ENCODE measurements around the gene KRT17. TPM values are rescaled to one million over a fixed set of nuclear protein-coding genes. Genes with fewer than 3 reads are reported as not detected.

KRT17 gene
- total and polyA plus RNA-seq, 2 of the 4 experiments (the other 2 are of a cell fraction): 2.5 to 4.6 TPM

- Histone ChIP-seq H2AK5ac (ENCODE audit: low read depth, low read length) (no peak overlapping the region), H3K4ac (ENCODE audit: low read depth, low read length) (no peak overlapping the region), H2BK15ac (ENCODE audit: low read depth, low read length) (no peak overlapping the region), H3K27me3 (ENCODE audit: control insufficient read depth, insufficient read depth, low read length) (peaks cover 51% of the 10 kb centered on the region), H3K18ac (ENCODE audit: low read depth, low read length) (no peak overlapping the region), H3K9me3 (ENCODE audit: control insufficient read depth, insufficient read depth, low read length) (no peaks in the 10 kb centered on the region), H3K9ac (ENCODE audit: low read depth, low read length) (no peak overlapping the region), H3K4me1 (ENCODE audit: control insufficient read depth, insufficient read depth, low read length) (no peaks in the 10 kb centered on the region), H2AK9ac (replicated peaks; ENCODE audit: low read depth, low read length, poor library complexity) (no peak overlapping the region), H2AFZ (replicated peaks; ENCODE audit: low read length, poor library complexity) (no peak overlapping the region), H4K91ac (ENCODE audit: insufficient read depth, low read depth, low read length) (no peak overlapping the region), H3K36me3 (ENCODE audit: control insufficient read depth, insufficient read depth, low read length) (no peaks in the 10 kb centered on the region), H2BK120ac (ENCODE audit: low read depth, low read length) (no peak overlapping the region), H3K9me1 (ENCODE audit: insufficient read depth, low read length) (no peaks in the 10 kb centered on the region), H4K20me1 (ENCODE audit: insufficient read depth, low read length) (no peaks in the 10 kb centered on the region), H3K56ac (ENCODE audit: extremely low read depth, insufficient read depth, low read length) (no peak overlapping the region), H3K23ac (ENCODE audit: low read depth, low read length) (no peak overlapping the region), H3K27ac (ENCODE audit: insufficient read depth, low read length) (no peak overlapping the region), H3K79me1 (ENCODE audit: low read depth in 1 of 2, low read length in 2 of 2) (no peaks in the 10 kb centered on the region), H3K4me3 (ENCODE audit: insufficient read depth, low read depth, low read length) (no peak overlapping the region), H4K8ac (ENCODE audit: low read depth in 2 of 2, low read length in 2 of 2) (no peak overlapping the region), H3K4me2 (ENCODE audit: low read depth, low read length) (no peak overlapping the region), H2BK20ac (ENCODE audit: low read depth, low read length) (no peak overlapping the region), H4K5ac (ENCODE audit: low read depth, low read length) (no peak overlapping the region), H2BK5ac (ENCODE audit: low read depth, low read length, poor library complexity, severe bottlenecking) (no peak overlapping the region), H3K14ac (replicated peaks; ENCODE audit: low read depth, low read length) (no peak overlapping the region)
- no peak for TF ChIP-seq SMC3 (IDR thresholded peaks at IDR 0.05; ENCODE audit: low read depth, low read length)
- TF ChIP-seq MXI1 (IDR thresholded peaks at IDR 0.05; ENCODE audit: borderline replicate concordance, low read depth, low read length): no peak
- no peak for TF ChIP-seq POLR2A (IDR thresholded peaks at IDR 0.05; ENCODE audit: low read depth, low read length)
- TF ChIP-seq, protein P1, sequence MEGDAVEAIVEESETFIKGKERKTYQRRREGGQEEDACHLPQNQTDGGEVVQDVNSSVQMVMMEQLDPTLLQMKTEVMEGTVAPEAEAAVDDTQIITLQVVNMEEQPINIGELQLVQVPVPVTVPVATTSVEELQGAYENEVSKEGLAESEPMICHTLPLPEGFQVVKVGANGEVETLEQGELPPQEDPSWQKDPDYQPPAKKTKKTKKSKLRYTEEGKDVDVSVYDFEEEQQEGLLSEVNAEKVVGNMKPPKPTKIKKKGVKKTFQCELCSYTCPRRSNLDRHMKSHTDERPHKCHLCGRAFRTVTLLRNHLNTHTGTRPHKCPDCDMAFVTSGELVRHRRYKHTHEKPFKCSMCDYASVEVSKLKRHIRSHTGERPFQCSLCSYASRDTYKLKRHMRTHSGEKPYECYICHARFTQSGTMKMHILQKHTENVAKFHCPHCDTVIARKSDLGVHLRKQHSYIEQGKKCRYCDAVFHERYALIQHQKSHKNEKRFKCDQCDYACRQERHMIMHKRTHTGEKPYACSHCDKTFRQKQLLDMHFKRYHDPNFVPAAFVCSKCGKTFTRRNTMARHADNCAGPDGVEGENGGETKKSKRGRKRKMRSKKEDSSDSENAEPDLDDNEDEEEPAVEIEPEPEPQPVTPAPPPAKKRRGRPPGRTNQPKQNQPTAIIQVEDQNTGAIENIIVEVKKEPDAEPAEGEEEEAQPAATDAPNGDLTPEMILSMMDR (conservative IDR thresholded peaks at IDR 0.05; ENCODE audit: low read depth, low read length): no peak
- no peak for TF ChIP-seq RCOR1 (IDR thresholded peaks at IDR 0.05; ENCODE audit: insufficient replicate concordance, low read length)
- no peak for TF ChIP-seq BHLHE40 (IDR thresholded peaks at IDR 0.05; ENCODE audit: low read depth, low read length)
- TF ChIP-seq NFE2L2 (IDR thresholded peaks at IDR 0.05; ENCODE audit: low read depth, low read length): no peak
- TF ChIP-seq CEBPB (IDR thresholded peaks at IDR 0.05; ENCODE audit: low read depth, low read length): no peak
- no peak for TF ChIP-seq RAD21 (IDR thresholded peaks at IDR 0.05; ENCODE audit: low read length)
- TF ChIP-seq USF2 (IDR thresholded peaks at IDR 0.05; ENCODE audit: low read depth, low read length): no peak
- no peak for TF ChIP-seq CHD1 (IDR thresholded peaks at IDR 0.05; ENCODE audit: low read depth, low read length)
- WGBS, 2 experiments (ENCODE audit: extremely low coverage in 2 of 2, insufficient read length in 1 of 2): 94% methylated on average over 2 of the region's 11 CpGs; no CpG with 5 or more reads in 1 of the 2 experiments
- ChIA-PET POLR2A (ENCODE audit: unreplicated experiment) (no interaction called here), CTCF (no interaction called here)
- BruUV-seq (replicated peaks): no TSS peak
- in situ Hi-C loops (cut with MboI; ENCODE audit: low sequenced_read_pairs): no loop called here
- DNase-seq (no peak), ATAC-seq (ENCODE audit: low read depth) (no peak)
- intact Hi-C loops (cut with micrococcal nuclease): no loop called here
- dilution Hi-C loops (cut with HindIII; ENCODE audit: low sequenced_read_pairs, unreplicated experiment): no loop called here
Observed at GRCh38 chr17:41613277-41614082, 10.9 kb downstream of the KRT17 start.

Measured in IMR-90 (cell line).